NCI-H510A treated with DMSO at 0.1 percent for 48 hours (cell line): Measurements from ENCODE around the gene OS9.

Experiments used
- DNase-seq: peaks from one replicate; lab custom pipeline; 2025; lab: John Stamatoyannopoulos, UW

The OS9 gene

GRCh38 chr12:57737467-57738460 lies 43.8 kb downstream of the OS9 start:
- DNase-seq = no peak

- no peak for DNase-seq
These were observed 44.8 kb downstream of the OS9 start, which contains the start of gene AGAP2 for GRCh38 chr12:57738661-57739237. Gene AGAP2 (minus strand): TSS chr12:57738742. CDS start chr12:57738246, 496 bp downstream.

- no peak for DNase-seq
These were observed 45.5 kb downstream of the OS9 start for GRCh38 chr12:57739387-57739786.

- no peak for DNase-seq
These were observed 46.1 kb downstream of the OS9 start for GRCh38 chr12:57739914-57740538.

DNA sequence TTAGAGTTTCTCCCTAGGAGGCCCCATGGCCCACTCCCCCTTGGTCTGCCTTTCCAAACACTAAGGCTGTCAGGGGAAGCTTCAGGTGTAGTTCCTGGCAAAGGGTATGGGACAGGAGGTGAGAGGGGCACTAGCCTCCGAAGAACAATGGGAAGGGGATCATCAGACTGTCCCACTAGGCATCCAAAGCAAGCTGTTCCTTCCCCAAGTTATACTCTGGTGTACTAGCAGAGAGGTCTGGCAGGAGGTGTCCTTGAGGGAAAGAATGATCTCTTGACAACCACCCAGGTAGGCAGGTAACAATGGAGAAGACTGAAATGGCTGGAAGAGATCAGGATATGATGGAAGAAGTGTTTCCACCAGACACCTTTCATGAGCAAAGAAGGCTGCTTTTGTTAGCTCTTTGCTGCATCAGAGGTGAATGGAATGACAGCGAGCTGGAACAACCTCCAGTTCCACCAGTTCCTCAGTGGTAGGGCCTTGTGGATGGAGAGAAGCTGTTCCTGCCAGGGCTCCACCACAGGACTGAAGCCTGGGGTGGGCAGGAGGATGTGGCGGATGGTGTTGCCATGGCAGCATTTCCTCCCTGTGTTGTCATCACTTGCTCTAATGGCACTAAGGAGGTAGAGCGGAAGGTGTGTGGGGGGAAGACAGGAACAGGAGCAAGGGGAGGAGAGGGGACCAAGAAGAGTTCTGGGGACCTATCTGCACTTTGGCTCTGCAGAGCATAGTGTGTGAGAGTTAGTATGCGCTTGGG lies 46.9 kb downstream of the OS9 start:
- no peak for DNase-seq

DNA sequence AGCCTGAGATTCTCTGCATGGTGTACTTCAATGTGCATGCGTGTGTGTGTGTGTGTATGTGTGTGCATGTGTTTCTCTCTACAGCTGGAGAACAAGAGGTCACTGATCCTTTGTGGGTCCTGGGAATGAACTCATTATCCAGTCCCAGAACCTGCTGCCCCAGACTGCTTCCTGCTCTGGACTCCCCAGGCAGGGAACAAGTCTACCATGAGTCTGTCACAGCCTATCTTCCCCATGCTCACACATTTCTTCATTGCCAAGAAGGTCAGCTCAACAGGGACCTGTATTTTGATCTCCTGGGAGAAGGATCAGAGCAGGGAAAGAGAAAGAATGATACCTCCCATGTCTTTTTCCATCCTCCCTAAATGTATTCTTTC lies 47.5 kb downstream of the OS9 start:
- DNase-seq = no peak

DNA sequence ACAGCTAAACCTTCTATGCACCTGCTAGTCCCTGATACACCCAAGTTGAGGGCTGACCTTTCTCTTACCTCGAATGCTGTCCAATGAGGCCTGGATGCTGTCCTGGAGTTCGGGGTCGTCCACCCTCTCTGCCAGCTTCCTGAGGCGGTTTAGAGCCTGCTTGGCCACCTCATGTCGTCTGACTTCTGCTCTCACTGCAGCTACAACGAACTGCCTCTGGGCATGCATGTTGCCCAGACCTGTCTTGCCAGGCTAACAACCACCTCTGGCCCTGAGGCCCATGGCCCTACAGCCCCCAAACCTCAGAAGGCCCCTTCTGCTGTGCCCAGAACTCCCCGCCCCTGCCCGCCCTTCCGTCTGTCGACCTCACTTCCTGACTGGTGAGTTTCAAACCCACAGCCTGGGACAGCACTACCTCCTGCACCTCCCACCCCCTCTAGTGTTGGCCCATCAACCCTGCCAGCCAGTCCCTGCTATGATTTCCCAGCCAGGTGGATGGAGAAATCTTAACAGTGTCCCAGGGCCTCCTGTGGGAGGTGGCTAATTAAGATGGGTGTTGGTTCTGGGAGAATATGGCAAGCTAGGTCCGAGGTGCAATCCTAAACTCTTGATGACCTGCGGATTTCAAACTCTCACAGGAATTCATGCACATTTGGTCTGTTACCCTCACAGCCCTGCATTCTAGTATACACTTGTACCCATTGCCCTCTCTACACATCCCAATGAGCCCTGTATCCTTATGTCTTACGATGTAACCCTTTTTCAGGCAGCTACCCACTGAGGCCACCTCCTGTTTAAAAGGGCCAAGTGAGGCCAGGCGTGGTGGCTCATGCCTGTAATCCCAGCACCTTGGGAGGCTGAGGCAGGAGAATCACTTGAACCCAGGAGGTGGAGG lies 48.2 kb downstream of the OS9 start:
- no peak for DNase-seq

- no peak for DNase-seq
These were observed 49.8 kb downstream of the OS9 start for GRCh38 chr12:57743769-57744168.

DNA sequence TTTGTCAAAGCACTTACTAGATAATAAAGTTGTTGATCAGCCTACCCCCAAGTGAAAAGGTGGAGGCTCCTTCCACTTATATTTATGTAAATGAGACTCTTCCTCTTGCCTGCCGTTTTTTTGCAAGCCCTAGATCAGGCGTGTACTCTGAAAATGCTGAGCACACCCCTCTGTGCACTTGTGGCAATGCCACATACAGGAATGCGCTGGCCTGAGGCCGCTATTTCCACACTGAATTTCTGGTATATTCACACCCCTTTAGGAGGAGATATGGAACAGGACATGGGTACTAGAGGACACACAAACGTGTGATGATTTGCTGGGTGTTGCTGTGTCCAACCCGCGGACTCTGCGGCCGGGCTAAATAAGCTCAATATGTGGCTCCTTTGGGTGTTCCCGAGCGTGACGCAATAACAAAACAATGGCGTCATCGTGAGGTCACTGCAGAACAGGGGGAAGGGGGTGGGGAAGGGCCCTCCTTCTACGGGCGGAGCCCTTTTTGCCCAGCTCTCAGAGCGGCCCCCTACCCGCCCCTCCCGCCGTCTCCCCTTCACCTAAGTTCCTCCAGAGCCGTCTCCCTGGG lies 50.4 kb downstream of the OS9 start:
- DNase-seq = peak; percentile 95

DNA sequence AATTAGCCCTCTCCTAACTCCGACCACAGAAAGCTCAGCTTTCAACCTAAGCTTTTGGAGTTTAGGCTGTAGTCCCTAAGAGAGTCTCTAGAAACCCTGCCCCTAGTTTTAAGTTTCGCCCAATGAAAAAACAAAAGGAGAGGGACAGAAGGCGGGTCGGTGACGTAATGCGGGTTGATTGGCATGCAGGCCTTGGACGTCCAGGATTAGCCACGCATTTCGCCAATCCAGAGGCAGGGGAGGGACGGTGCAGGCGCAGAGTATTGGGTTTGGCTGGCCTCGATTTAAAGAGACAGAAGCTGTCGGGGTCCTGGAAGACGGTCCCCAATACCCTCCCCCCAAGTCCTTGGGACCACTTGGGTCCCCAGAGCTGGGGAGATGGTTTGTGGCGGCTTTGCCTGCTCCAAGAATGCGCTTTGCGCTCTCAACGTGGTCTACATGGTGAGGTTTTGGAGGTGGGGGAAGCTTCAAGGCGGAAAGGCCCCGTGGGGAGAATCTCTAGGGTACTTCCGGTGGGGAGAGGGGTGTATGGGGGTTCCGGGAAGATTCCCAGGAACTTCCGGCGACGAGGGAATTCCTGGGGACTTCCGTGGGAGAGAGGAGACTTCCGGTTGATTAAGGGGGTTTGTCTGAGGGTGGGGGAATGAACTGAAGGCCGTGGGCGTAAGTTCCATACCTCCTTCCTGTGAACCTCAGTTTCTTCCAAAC lies 51.0 kb downstream of the OS9 start, which contains the start of gene TSPAN31:
TSPAN31 (plus strand) TSS at position 263 of the 708 bp plus-strand sequence; CDS start at position 379, 116 bp downstream.
- peak; percentile 99 for DNase-seq

GRCh38 chr12:57745485-57745881 lies 51.6 kb downstream of the OS9 start:
- no peak for DNase-seq

- DNase-seq = no peak
These were observed 52.1 kb downstream of the OS9 start for GRCh38 chr12:57746025-57746424.

DNA sequence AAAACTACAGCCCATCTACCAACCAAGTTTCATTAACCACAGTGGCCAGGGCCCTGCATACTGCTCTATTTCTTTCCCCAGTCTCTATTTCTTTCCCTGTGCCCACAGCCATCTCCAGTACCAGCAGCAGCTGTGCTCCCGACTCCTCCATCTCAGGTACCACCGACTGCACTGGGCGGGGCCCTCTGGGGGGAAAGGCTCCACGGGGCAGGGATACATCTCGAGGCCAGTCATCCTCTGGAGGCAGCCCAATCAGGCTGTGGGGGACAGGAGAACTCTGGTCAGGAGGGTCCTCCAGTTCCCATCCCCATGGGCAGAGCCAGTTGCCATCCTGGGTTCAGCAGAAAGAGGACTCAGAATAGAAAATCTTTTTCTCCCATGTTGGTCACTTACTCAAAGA lies 55.1 kb downstream of the OS9 start:
- no peak for DNase-seq

- DNase-seq = no peak
These were observed 56.9 kb downstream of the OS9 start for GRCh38 chr12:57750561-57751431.

DNA sequence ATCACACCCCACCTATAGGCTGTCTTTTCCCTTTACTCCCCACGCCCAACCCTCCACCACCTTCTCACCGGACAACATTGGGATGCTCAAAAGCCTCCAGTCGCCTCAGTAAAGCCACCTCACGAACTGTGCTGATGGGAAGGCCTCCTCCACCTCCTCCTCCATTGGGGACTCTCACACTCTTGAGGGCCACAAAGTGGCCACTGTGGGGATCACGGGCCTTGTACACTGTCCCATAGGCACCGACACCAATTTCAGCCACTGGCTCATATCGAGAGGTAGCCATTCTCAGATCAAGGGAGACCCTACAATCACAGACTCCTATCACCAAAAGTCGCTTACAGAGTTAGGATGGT lies 57.5 kb downstream of the OS9 start:
- DNase-seq = no peak

DNA sequence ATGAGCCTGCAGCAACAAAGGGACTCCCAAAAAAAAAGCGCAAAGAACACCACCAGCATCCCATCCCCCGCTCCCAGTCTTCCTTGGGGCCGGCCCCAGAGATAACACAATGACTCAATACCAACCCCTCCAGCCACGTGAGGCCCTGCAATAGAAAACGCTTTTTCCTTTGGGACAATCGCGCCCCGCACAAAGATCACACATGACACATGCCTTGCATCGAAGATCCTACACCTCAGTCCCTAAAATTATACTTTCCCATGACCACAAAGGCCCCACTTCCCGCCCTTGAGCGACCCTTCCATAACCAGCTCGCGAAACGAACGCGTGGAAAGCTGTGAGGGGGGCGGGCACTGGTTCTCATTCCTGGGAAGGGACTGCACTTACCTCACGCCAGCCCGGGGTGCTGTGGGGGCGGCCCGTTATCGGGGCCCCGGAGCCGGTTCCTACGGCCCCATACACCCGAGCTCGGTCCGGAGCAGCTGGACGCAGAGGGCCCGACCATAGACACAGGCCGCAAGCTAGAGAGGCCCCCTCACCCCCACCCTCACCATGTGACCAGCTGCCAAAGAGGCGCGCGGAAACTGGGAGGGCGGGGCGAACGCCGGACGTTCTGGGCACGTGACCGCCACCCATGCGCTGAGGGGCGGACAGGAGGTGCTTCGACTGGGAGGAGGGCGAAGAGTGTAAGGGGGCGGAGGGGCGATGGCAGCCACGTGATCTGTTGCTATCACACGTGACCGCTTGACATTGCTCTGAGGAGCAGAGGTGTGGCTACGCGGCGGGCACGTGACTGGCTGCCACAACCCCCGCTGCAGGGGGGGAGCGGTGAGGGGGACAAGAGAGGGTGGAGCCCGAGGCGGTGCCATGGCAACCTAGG lies 58.1 kb downstream of the OS9 start, which contains the start of gene CDK4:
CDK4 (minus strand) TSS at position 523 of the 880 bp plus-strand sequence. CDS start 593 bp downstream, outside the sequence.
- DNase-seq = peak; percentile 99

DNA sequence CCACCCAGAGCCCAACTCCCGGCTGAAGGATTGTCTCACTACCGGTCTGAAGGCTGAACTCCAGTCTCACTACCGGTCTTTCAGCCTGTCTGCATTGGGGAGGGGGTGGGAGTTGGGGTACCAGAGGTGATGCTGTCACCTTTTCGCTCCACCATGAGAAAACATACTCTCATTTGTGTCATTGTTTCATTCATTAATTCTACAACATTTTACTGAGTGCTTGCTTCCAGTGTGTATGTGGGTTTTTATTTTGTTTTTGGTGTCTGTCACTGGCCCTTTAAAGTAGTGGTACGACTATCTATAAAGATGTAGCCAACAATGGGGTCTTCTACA lies 58.7 kb downstream of the OS9 start:
- no peak for DNase-seq

DNA sequence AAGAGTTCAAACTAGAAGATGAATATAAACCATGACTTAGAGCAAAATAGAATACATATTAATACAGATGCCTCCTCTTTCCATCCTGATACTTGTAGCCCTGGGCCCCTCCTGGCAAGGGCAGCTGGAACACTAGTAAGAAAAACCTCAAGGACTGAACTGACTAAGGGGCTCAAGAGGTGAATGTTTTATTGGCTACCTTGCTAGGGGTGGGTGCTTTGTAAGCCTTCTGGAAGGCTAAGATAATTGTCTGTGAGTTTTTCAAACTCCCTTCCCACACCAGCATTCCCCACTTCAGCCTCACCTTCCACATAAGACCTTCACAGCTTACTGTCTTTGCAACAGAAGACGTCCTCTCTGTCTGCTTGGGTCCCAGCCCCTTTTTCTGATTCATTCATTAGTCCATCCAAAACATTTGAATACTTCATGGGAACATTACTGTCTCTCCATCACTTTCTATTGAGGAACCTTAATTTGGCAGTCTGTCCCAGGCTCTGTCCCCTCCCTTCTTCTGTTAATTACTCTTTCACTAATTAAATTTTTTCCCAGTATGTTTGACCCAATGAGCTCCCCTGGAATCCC lies 59.9 kb downstream of the OS9 start:
- no peak for DNase-seq
